NCI-H226 (cell line): Measurements from ENCODE around the gene UBQLNL.

ENCODE experiments used
- DNase-seq: peaks from one replicate; pipeline ENCODE4 v3.0.0-alpha.2; 2015

UBQLNL gene

DNA sequence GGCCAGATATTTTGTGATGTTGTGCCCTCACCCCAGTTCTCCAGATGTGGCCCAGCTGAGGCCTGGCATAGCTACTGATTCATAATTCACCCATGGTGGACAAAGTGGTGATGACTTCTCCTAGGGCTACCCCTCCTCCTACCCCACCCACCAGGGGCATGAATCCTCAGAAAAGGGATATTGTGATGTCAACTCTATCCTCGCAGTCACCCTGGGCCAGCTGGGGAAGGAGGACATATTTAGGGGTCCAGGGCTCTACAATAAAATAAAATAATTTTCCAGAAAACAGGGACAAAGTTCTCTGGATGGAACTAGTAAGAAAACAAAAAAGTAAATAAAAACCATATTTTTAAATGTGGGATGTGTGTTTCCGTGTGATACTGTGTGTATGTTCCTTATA, at the start of gene UBQLNL:
TSS of gene UBQLNL (minus strand) at position 101 of the 400 bp plus-strand sequence. CDS start 258 bp downstream, outside the sequence.
- no peak for DNase-seq

DNA sequence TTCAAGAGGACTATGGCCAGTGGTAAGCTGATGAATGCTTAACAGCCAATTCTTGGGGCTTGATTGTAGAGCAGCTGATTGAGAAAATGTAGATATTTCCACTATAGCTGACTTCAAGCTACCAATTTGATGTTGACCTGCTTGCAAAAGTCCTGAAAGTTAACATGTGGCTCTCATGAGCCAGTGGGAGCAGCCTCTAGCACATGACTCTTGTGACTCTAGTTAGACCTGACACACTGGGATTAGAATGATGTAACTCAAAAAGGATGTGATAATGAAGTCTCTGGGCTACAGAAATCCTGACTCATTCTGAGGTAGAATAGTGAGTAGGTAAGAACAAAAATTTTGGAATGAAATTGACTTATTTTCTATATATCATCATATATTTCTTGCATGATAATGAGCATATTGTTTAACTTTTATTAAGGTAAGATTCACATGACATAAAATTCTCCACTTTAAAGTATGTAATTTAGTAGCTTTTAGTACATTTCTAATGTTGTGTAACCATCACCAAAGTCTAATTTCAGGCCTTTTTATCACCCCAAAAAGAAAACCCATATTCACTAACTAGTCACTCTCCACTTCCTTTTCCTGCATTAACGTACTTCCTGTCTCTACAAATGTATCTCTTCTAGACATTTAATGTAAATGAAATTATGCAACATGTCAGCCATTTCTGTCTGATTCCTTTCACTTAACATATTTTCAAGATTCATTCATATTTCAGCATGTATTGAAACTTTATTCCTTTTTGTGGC, 47.9 kb upstream of the UBQLNL start:
- DNase-seq, result peak; percentile 60

GRCh38 chr11:5557751-5558150, 41.3 kb upstream of the UBQLNL start:
- DNase-seq, result no peak

GRCh38 chr11:5556596-5557188, 40.2 kb upstream of the UBQLNL start:
- no peak for DNase-seq

DNA sequence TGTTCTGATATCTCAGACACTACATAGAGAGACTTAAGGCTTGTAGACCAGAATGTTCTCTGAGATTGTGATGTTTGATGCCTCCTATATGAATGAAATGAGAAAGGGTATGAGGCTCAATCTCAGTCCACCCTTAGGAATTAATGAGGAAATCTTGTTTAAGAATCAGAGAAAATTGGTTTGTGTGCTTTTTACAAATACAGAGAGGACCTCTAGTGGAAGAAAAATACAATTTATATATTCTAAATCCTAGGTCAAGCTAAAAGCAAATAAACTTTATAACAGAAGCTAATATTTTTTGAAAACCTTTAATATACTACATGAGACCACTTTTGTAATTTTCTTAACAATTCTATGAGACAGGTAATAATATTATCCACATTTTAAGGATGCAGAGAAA, 36.8 kb upstream of the UBQLNL start:
- DNase-seq, result no peak

DNA sequence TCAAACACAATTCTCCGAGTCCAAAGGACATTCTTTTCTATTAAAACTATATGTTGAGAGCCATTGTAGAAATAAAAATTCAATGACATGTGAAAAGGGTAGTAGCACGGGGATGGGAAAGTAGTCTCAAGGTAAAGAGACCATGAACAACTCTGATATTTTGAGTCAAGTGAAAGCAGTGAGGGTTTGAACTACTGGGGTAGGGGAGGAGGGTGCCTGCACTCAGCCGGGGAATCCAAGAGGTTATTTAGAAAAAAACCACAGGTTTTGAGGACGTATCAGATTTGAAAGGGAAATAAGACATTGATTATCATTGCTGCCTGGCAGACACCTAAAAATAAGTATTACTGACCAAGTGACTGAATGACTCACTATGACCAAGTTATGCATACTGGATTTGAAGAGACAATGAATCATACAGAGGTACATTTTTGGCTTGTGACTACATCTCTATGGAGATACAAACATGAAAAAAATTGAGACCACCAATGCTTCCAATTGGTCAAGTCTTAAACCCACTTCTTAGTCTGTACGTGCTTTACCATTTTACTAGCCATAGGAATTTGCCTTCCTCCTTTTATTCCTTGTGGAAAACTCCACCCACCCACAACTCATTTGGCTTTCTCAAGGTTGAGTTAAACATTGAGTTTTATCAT, 34.1 kb upstream of the UBQLNL start:
- peak; percentile 77 for DNase-seq

GRCh38 chr11:5548440-5548839, 31.9 kb upstream of the UBQLNL start, which contains the start of gene OR52H1:
TSS of gene OR52H1 (minus strand) at chr11:5548540. CDS start at chr11:5545505, 3,035 bp downstream.
- DNase-seq, result no peak

GRCh38 chr11:5547982-5548381, 31.5 kb upstream of the UBQLNL start:
- no peak for DNase-seq

GRCh38 chr11:5546457-5546856, 30.0 kb upstream of the UBQLNL start:
- peak; percentile 38 for DNase-seq

DNA sequence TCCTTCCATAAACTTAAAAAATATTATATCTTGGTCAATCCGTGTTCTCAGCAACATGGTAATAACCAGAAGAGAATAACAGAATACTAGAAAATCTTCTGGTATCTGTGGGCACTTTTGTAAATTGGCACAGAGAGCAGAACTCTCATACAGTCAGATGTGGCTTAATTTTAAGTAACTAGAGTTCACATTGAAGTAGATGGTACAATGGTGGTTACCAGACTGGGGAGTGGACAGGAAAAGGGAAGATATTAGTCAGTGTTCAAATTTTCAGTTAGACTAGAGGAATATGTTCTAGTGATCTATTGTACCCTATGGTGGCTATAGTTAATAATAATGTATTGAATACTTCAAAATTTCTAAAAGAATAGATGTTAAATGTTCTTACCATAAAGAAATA, 24.9 kb upstream of the UBQLNL start:
- no peak for DNase-seq

DNA sequence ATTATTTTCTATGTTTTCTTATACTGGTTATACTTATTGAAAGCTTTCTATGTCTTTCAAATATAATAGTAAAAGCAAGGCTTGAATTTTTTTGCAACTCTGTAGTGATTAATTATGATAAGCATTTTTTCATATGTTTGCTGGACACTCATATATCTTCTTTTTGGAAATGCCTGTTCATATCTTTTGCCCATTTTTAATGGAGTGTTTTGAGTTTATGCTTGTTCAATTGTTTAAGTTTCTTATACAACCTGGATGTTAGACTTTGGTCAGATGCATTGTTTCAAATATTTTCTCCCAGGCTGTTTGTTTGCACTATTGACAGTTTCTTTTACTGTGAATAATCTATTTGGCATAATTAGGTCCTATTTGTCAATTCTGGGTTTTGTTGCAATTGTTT, 20.0 kb upstream of the UBQLNL start:
- DNase-seq, result no peak

DNA sequence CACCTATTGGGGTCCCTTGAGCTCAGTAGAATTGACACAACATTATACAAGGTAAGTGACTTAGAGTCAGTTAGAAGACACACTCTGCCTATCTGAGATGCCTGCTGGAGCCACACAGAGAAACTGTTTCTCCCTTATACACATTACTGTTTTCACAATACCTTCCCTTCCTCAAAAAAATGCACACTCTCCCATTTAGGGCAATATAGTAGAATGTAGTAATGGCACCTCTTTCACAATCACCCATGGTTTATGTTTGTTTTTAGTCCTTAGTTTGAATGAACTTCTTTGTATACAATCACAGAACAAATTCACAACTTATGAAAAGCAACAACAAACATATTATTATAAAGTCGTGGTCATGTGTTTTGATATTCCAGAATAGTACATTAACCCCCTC, 17.5 kb upstream of the UBQLNL start:
- DNase-seq, result no peak

DNA sequence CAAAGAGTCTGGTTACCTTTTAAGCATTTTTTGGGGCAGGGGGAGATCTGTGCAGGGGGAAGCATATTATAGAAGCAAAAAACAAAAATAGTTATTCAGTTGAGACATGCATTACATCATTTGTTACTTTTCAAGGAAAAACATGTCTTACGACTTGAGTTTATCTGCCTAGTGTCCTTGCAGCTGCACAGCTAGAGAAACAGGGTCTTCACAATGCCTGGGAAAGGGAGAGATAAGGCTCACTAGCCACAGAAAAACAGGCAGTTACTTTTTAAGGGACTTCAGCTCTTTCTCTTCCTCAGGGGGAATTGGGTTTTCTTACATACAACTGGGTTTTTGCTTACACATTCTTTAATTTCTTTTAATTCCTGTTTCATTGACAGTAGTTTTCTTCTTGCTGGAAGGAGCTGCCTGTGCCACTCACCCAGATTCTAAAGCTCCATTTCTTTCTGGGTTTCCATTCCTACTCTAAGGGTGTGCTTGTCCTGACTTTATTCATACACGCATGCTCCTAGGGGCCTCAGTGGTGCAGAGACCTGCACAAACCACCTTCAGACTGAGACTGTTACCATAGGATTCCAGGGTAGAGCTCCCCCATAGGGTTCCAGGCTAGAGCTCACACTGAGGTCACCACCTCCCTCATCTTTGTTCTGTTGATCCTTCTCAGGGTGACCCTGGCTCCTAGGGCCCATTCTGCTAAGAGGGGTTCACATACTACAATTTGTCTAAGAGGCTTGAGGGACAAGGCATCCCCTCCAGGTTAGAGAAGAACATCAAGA, 14.7 kb upstream of the UBQLNL start:
- no peak for DNase-seq

GRCh38 chr11:5528495-5528894, 12.0 kb upstream of the UBQLNL start:
- no peak for DNase-seq

DNA sequence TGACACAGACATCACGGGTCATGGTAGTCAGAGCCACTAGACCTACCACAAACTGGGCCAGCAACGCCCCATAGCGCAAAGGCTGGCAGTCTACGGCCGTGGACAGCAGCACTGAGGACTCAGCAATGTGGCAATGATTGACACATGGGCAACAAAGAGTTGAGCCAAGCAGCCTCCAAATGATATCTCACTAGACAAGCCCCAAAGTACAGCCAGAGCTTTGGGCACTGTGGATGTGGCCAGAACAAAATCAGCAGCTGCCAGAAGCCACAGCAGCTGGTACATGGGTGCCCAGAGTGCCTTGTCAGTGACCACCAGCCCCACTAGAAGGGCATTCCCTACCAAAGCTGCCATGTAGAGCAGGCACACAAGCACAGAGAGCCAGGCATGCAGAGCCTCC, 11.2 kb upstream of the UBQLNL start:
- no peak for DNase-seq

- DNase-seq, result no peak
Observed at GRCh38 chr11:5524756-5525155, 8.3 kb upstream of the UBQLNL start.

- peak; percentile 40 for DNase-seq
Observed at GRCh38 chr11:5522308-5522707, 5.8 kb upstream of the UBQLNL start.

- no peak for DNase-seq
Observed at GRCh38 chr11:5521540-5521939, 5.0 kb upstream of the UBQLNL start.

DNA sequence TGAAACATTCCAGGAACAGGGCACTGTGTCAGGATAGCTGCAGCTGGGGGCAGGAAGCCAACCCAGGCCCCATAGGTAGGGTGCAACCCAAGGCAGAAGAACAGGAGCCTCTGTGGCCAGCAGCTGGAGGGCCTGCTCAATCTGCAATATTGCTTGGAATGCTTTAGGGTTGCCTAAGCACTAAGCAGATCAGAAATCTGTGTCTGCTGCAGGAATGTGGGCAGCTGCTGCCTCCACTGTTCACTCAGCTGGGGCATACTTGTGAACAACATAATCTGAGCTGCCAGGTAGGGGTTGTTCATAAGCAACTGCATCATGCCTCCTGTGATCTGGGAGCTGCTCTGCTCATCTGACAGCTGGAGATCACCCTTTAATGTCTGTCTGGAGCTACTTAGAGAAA, 1.7 kb downstream of the UBQLNL start:
- no peak for DNase-seq

- no peak for DNase-seq
Observed at GRCh38 chr11:5509803-5510202, 6.7 kb downstream of the UBQLNL start, which contains the start of gene UBQLN3. TSS of gene UBQLN3 (minus strand) at chr11:5509957. CDS start at chr11:5509558, 399 bp downstream.

- no peak for DNase-seq
Observed at GRCh38 chr11:5508605-5509004, 7.9 kb downstream of the UBQLNL start.

- DNase-seq, result peak; percentile 9
Observed at GRCh38 chr11:5507933-5508305, 8.6 kb downstream of the UBQLNL start.
